Spleen (tissue), 11 donors: ENCODE measurements around the gene HECTD2. TPM values are rescaled to one million over a fixed set of nuclear protein-coding genes. Genes with fewer than 3 reads are reported as not detected.

Experiments
- DNase-seq: peaks from one replicate; pipeline ENCODE4 v3.0.0-alpha.2; 2020
- H3K27ac ChIP-seq, 8 donors: fragments of 200-600 bp; sonication (generic) in 7 of 8; 1 replicate in 4 of 8; 2 replicates in 4 of 8; pipeline versions ENCODE4 v1.5.0 to v1.8.0; 2016 to 2021; ENCODE audit warnings: inconsistent platforms in 4 of 8, mild to moderate bottlenecking in 4 of 8, moderate library complexity in 1 of 8
- H3K27me3 ChIP-seq, 7 donors: fragments of 200-600 bp; sonication (generic) in 6 of 7; replicated peaks in 1 of 7; 1 replicate in 4 of 7; 2 replicates in 3 of 7; pipeline versions ENCODE4 v1.5.0 to v1.8.0; 2016 to 2021; ENCODE audit warnings: inconsistent platforms in 3 of 7, mild to moderate bottlenecking in 1 of 7
- H3K36me3 ChIP-seq, 6 donors: fragments of 200-600 bp; sonication (generic) in 5 of 6; 1 replicate in 4 of 6; 2 replicates in 2 of 6; pipeline versions ENCODE4 v1.5.0 to v1.8.0; 2016 to 2021; ENCODE audit warnings: inconsistent platforms in 2 of 6
- H3K4me1 ChIP-seq, 6 donors: fragments of 200-600 bp; sonication (generic) in 5 of 6; 1 replicate in 3 of 6; 2 replicates in 3 of 6; pipeline versions ENCODE4 v1.5.0 to v1.8.0; 2016 to 2021; ENCODE audit warnings: inconsistent platforms in 3 of 6
- H3K4me3 ChIP-seq, 8 donors: fragments of 200-600 bp; sonication (generic) in 7 of 8; 1 replicate in 4 of 8; 2 replicates in 4 of 8; pipeline versions ENCODE4 v1.5.0 to v1.8.0; 2016 to 2021; ENCODE audit warnings: inconsistent platforms in 4 of 8, mild to moderate bottlenecking in 4 of 8, moderate library complexity in 2 of 8
- H3K9me3 ChIP-seq, 8 donors: fragments of 200-600 bp; sonication (generic) in 7 of 8; 1 replicate in 4 of 8; 2 replicates in 4 of 8; pipeline versions ENCODE4 v1.5.0 to v1.8.0; 2016 to 2021; ENCODE audit warnings: inconsistent platforms in 4 of 8
- CTCF ChIP-seq, 11 experiments: fragments of 200-600 bp in 7 of 11; fragments of 450-650 bp in 4 of 11; sonication (generic) in 4 of 11; IDR thresholded peaks in 8 of 11; conservative IDR thresholded peaks in 3 of 11; 1 replicate in 7 of 11; 2 replicates in 4 of 11; pipeline versions ENCODE4 v1.4.0 to v1.8.0; 2016 to 2021; ENCODE audit warnings: antibody characterized with exemption in 11 of 11, inconsistent platforms in 4 of 11, mild to moderate bottlenecking in 1 of 11
- POLR2A ChIP-seq, 3 donors: fragments of 450-650 bp; IDR thresholded peaks; one replicate each; pipeline ENCODE4 v1.5.1; 2017; ENCODE audit warnings: antibody characterized with exemption in 3 of 3, mild to moderate bottlenecking in 1 of 3
- POLR2AphosphoS5 ChIP-seq, 3 donors: sonication (generic); formaldehyde crosslinking; IDR thresholded peaks; one replicate each; pipeline ENCODE4 v1.5.1; 2017; ENCODE audit warnings: antibody characterized with exemption in 3 of 3
- WGBS, 5 donors: extraction: QIAGEN DNeasy Blood & Tissue Kit in 3 of 5; methylation state at CpG; one replicate each; pipeline versions ENCODE4 v1.1.5 to v1.1.7; 2013 to 2018; 5-methylcytosine and 5-hydroxymethylcytosine counted together
- intact Hi-C: fragments of 100-400 bp; cut with DNase I; formaldehyde crosslinking; loops from one replicate; pipeline ENCODE4 v1.15.0; 2023; ENCODE audit warnings: low total_unique reads
- polyA plus RNA-seq, 3 donors: library from polyadenylated mRNA; stranded (reverse); fragments of 200-250 nt; gene quantifications; one replicate each; pipeline ENCODE4 v1.2.1, GENCODE V29; 2013
- total RNA-seq, 7 donors: library from RNA; depleted of rRNA in 3 of 7; stranded (reverse); fragments of >200 nt in 3 of 7; fragmentation: NEBNext Ultra II Directional in 4 of 7; extraction: Animal tissue kit (Norgen Biotek cat#: 25700) in 4 of 7; gene quantifications; one replicate each; pipeline versions ENCODE4 v1.1.0 to v1.2.1, GENCODE V29; 2016 to 2021
- donor health status: healthy with polysubstance abuse.
- donor health status: DM: no; HTN: no; CAD: no; lungs with moderate emphysema.
- donor health status: DM: no; HTN: no; CAD: no.
- donor health status: Bipolar disorder and iron deficiency.
- donor health status: healthy.
- donor health status: DM: no; HTN: no; CAD: no.
- donor health status: DM: yes; HTN: yes; CAD: no.

HECTD2 gene
- total and polyA plus RNA-seq, 10 donors: 3.3 to 11.1 (median 7.4) TPM

- intact Hi-C loops: no loop called here
- no peak for DNase-seq
These were observed 139.1 kb downstream of the HECTD2 start for GRCh38 chr10:91549262-91549661.

DNA sequence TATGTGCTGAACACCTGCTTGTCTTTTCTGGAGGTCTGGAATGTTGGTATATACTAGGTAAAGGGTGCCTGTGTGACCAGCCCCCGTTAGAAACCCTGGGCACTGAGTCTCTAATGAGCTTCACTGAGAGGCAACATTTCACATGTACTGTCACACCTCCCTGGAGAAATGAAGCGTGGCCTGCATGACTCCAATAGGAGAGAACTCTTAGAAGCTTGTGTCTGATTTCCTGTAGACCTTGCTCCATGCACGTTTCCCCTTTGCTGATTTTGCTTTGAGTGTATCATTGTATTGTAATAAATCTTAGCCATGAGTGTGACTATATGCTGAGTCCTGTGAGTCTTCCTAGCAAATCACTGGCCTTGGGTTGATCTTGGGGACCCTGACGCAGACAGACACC is 139.9 kb downstream of the HECTD2 start:
- H3K27me3 ChIP-seq: no peaks in the 10 kb centered on the region
- WGBS, 5 donors: 57 to 73% (median 71%) methylated on average over 3 to 4 of the region's 4 CpGs
- H3K4me3 ChIP-seq: no peak overlapping the region
- TF ChIP-seq POLR2AphosphoS5 (IDR thresholded peaks at IDR 0.05) (no peak), CTCF (IDR thresholded peaks at IDR 0.05 in 8 of 11, conservative IDR thresholded peaks at IDR 0.05 in 3 of 11) (no peak), POLR2A (IDR thresholded peaks at IDR 0.05) (no peak)
- H3K9me3 ChIP-seq: no peaks in the 10 kb centered on the region
- no peaks in the 10 kb centered on the region for H3K36me3 ChIP-seq
- DNase-seq: no peak
- H3K4me1 ChIP-seq: peaks cover 0 to under 1% (median 0%) of the 10 kb centered on the region in 6 donors
- no peak overlapping the region for H3K27ac ChIP-seq
- intact Hi-C loops: no loop called here

More at GRCh38 chr10:91549262-91549661, 139.1 kb downstream of the HECTD2 start:
- H3K4me1 ChIP-seq: no peaks in the 10 kb centered on the region
- H3K36me3 ChIP-seq: no peaks in the 10 kb centered on the region
- no peak overlapping the region for H3K4me3 ChIP-seq
- H3K27ac ChIP-seq: no peak overlapping the region
- WGBS, 5 donors: 81 to 93% (median 83%) methylated on average over 3 of the region's 3 CpGs
- TF ChIP-seq CTCF (IDR thresholded peaks at IDR 0.05 in 8 of 11, conservative IDR thresholded peaks at IDR 0.05 in 3 of 11): no peak
- no peak for TF ChIP-seq POLR2A (IDR thresholded peaks at IDR 0.05)
- no peak for TF ChIP-seq POLR2AphosphoS5 (IDR thresholded peaks at IDR 0.05)
- H3K9me3 ChIP-seq: no peaks in the 10 kb centered on the region
- no peaks in the 10 kb centered on the region for H3K27me3 ChIP-seq

DNA sequence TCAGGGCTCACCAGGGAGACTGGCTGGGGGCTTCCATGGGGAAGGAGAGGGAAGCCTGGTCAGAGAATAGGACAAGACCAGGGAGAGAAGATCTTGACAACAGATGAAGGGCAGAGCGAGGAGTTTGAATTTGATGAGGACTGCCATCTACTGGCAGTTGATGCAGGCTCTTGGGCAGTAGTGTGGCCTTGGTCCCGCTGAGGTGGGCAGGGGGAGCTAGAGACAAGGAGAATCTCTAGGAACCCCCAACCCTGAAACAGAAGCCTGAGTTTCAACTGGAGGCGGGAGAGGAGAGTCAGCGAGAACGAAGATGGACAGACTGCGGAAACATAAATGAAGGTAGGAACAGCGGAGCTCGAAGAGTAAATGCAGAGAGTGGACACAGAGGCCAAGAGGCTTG is 141.7 kb downstream of the HECTD2 start:
- Histone ChIP-seq H3K4me1 (peaks cover 0 to 7% (median 0%) of the 10 kb centered on the region in 6 donors), H3K36me3 (no peaks in the 10 kb centered on the region), H3K27me3 (no peaks in the 10 kb centered on the region), H3K9me3 (no peaks in the 10 kb centered on the region), H3K4me3 (no peak overlapping the region), H3K27ac (peak overlapping the region in 3 of 8 donors; percentile 11 to 55 (median 37))
- intact Hi-C loops: no loop called here
- WGBS, 5 donors: 46 to 59% (median 57%) methylated on average over 8 of the region's 8 CpGs
- no peak for DNase-seq
- TF ChIP-seq CTCF (IDR thresholded peaks at IDR 0.05 in 8 of 11, conservative IDR thresholded peaks at IDR 0.05 in 3 of 11): peak in 7 of 11 experiments; percentile 25 to 61 (median 51)
- no peak for TF ChIP-seq POLR2AphosphoS5 (IDR thresholded peaks at IDR 0.05)
- no peak for TF ChIP-seq POLR2A (IDR thresholded peaks at IDR 0.05)

DNA sequence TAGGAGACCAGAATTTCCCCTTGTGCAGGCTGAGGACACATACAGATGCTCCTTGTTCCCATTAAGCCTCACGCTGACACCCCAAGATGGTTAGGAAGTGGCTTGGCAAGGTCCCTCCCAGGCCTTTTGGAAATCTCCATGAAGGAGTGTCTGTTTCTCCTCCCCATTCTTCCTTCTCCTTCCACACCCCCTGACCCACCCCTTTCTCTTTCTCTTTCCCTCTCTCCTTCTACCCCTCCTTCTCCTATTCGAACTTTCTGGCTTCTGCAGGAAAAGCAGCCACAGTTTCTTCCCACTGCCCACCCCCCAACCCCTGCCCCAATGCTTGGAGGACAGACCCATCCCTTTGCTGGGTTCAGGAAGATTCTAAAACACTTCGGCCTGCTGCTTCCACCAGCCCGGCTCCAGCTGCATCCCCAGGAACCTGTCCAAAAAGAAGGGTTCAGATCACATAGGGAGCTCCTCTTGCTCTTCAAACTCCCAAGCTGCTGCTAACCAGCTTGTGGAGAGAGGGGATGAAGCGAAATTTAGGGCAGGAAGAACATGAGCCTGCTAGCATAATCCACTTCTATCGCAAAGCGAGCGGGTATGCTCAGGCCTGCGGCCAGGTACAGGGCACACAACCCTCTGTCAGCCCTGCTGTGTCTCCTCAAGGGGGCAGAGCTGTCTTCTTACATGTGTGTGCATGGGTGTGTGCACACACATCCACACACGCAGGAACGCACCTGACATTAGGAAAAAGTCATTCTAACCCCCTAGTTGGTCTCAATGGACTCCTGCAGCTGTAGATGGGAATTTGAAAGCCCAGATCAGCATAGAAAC is 142.3 kb downstream of the HECTD2 start:
- intact Hi-C loops: no loop called here
- Histone ChIP-seq H3K36me3 (no peaks in the 10 kb centered on the region), H3K27me3 (no peaks in the 10 kb centered on the region), H3K27ac (peak overlapping the region in 3 of 8 donors; percentile 11 to 55 (median 37)), H3K4me3 (no peak overlapping the region), H3K9me3 (no peaks in the 10 kb centered on the region), H3K4me1 (peaks cover 0 to 7% (median 0%) of the 10 kb centered on the region in 6 donors)
- 78 to 83% (median 80%) methylated on average over 11 of the region's 11 CpGs for WGBS, 5 donors
- no peak for DNase-seq
- TF ChIP-seq CTCF (IDR thresholded peaks at IDR 0.05 in 8 of 11, conservative IDR thresholded peaks at IDR 0.05 in 3 of 11) (no peak), POLR2A (IDR thresholded peaks at IDR 0.05) (no peak), POLR2AphosphoS5 (IDR thresholded peaks at IDR 0.05) (no peak)
